Measurements from ENCODE around the gene TREM1.
"Not testable (repeated sequence)": the region's sequence is repeated elsewhere in the genome, so short reads cannot be mapped to it uniquely, and the experiment has no call there.

TREM1 gene

DNA sequence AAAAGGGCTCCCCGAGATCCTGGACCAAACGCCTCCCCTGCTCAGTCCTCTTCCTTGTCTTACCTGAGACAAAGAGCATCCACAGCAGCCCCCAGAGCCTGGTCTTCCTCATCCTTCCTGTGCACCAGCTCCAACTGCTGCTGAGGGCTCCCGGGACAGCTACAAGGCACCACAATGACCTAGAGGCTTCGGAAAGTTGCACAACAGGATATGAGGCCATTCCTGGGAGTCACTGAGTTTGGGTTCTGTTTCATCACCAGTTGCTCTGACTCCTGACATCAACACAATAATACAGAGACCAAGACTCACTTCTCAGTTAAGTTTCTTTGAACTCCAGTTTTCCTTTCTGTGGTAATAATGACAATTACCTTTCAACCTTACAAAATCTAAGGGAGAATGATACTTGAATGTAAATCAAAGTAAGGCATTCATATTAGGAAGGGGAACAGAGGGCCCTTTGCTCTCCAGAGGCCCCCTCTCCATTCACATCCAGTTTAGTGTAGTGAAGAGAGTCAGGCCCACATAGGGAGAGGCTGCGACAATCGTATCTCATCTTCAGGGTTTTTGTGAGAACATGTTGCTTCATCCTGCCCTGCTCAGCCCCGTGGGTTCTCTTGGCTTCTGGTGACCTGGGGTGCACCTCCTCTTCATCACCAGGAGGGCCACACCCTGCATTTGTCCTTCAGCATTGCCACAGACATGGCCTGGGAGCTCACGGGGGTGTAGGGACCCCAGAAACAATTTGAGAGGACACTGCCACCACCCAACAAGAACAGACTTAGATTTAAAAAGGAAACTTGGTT lies at the start of gene TREM1:
TSS of gene TREM1 (minus strand) at position 139 of the 803 bp plus-strand sequence. CDS start at position 112, 27 bp downstream.
- peak; percentile 96 for DNase-seq

DNA sequence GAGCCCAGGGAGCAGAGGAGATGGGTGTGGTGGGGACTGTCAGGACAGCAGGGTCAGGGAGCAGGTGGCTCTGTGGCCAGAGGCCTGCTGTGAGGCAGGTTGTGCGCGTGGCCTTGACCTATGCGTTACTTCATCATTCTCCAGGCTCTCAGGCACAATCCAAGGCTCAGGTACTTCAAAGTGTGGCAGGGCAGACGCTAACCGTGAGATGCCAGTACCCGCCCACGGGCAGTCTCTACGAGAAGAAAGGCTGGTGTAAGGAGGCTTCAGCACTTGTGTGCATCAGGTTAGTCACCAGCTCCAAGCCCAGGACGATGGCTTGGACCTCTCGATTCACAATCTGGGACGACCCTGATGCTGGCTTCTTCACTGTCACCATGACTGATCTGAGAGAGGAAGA lies 49.5 kb upstream of the TREM1 start:
- DNase-seq = no peak

- DNase-seq = no peak
Observed at GRCh38 chr6:41335296-41335695, 48.8 kb upstream of the TREM1 start, which contains the start of gene NCR2. Gene NCR2 (plus strand): TSS chr6:41335608. CDS start chr6:41335877, 269 bp downstream.

DNA sequence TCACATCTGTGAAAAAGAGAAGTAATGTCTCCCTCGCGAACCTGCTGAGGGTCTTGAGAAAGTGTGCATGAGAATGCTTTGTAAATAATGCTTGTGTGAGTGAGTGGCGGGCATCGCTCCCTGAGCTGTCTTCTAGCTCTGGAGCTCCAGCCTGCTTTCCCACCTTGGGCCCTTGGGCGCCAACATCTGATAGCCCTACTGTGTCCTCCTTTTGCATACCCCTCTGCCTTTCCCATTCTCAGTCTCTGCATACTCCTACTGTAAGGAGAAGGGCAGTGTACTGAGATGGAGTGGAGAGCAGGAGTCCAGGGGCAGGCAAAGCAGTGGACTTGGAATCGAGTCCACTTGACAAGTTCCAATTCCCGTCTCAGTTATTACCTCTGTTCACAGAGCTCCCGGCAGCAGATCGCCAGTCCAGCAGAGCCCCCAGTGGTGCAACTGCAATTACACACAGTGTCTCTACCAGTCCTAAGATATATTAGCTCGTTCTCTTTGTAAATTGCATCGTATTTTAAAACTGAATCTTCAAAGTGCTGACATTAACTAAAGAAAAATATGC lies 48.1 kb upstream of the TREM1 start:
- DNase-seq = no peak

DNA sequence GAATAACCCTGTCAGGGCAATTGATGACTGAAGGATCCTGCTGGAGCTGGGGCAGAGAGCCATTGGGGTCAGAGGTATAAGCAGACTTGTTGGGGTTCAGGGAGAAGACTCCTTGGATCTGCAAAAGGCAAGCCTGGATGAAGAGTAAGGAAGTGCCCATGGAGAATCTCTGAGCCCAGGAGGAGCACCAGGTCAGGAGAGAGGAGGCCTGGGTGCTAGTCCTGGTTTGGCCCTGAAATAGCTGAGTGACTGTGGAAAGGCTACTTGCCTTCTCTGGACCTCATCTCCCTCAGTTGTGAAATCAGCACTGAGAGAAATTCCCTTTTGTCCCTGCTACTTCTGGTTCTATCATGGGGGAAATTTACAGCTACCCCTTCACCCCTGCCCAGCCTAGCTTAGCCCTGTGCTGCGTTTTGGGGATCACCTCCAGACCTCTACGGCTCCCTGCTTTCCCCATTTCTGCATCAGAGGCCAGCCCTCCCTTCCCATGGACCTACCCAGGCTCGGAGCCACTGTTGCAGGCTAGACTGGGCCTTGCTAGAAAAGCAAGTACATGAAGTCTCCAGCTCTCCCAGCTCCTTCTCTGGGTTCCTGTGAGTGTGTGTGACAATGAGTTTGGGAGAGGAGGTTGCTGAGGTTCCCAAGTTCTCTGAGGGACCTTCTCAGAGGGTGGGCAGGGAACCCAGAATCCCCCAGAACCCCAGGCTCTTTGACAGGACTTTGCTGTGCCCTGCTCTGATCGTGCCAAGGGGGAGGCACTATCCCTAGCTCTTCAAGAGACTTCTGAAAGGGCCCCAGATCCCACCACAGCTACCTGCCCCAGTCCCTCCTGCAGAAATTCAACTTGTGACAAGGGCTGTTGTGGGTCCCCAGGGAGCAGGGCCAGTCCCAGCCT lies 46.6 kb upstream of the TREM1 start:
- DNase-seq = no peak

- DNase-seq = no peak
Observed at GRCh38 chr6:41332241-41332640, 45.8 kb upstream of the TREM1 start.

DNA sequence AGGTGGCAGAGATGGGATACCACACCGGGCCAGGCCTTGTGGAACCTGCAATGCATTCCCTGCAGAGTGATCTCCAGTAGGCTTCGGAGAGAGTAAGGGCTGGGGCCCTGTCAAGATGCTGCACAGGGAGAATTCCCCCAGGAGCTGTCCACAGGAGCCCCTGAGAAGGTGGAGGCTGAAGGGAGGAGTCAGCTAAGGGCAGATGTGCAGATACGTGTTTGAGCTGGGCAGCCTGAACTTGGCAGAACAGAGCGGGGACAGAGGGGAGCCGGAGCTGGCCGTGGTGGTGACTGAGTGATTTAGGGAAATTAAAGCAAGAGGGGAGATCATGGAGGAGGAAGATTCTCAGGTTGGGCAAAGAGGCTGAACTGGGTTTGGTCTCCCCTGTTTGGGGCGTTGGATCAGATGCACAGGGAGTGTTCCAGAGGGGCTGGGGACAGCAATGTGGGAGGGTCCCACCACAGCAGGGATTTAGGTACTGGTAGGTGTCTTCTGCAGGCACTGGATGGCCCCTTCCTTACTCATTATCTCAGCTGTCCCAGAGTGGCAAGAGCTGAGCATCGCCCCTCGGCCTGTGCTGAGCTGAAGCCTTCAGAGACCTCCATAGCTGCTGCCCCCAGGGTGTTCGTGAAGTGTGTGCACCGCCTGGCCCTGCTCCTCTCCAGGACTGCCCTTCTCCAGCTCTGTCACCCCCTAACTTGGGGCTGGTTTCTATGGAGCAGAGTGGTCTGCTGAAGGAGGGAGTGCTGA lies 45.1 kb upstream of the TREM1 start:
- no peak for DNase-seq

GRCh38 chr6:41327177-41327576 lies 40.7 kb upstream of the TREM1 start:
- no peak for DNase-seq

- no peak for DNase-seq
Observed at GRCh38 chr6:41326092-41326491, 39.6 kb upstream of the TREM1 start.

DNA sequence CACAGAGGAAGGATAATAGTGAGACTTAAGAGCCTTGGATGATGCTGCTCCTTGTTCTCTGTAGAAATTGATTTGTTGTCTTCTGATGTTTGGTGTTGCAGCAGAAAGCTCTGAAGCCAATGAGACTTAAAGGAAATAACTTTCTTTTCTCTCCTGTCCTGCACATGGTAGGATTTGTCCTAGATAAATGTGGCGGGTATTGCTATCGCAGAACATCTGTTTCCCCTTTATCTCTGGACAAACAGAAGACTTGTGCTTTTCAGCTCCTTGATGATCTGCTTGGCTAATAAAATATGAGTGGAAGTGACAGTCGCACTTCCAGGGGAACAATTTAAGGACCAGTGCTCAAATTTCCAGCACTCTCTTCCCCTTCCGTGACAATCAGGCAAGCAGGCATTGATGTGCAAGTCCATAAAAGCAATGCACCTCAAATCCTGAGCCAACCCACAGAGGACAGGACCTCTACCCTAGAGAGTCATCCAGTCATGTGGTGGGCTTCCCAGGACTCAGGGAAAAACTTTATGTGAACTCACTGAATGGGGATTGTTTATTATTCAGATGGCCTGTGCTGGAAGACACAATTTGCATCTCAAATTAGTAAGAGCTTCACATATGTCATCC lies 39.1 kb upstream of the TREM1 start:
- no peak for DNase-seq

DNA sequence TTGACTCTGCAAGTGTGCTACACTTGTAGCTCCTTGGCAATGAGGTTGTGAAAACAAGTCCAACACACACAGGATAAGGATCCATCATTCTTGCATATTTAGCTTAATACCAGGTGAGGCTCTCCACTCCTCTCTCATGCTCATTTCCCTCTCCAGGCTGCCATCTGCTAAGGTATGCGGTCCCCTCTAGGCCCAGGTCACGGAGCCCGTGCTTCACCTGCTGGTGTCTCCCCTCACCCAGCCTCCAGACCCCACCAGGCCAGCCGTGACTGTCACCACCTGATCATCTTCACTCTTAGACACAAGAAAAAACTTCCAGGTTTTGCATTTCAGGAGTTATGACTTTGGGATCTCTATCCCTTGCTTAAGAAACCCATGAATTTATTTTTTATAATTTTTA lies 34.7 kb upstream of the TREM1 start:
- DNase-seq = no peak

- peak; percentile 84 for DNase-seq
Observed at GRCh38 chr6:41318654-41319565, 32.4 kb upstream of the TREM1 start.

GRCh38 chr6:41318261-41318653 lies 31.8 kb upstream of the TREM1 start:
- DNase-seq = no peak

- no peak for DNase-seq
Observed at GRCh38 chr6:41315943-41316620, 29.6 kb upstream of the TREM1 start.

DNA sequence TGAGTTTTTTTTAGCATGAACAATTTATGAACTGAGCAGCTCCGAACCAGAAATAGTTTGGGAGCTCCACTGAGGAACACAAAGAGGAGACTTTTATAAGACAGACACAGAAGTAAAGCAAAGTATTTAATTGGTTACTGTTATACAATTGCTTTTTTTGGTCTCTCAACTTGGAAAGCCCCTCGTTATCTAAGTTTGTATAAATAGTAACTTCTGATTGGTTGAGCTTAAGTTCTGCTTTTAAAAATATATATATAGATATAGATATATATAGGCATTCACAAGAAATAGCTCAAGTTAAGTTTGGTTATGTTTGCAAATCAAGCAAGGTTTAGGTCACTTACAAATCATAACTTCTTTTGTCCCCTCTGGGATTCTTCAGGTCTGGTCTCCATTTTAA lies 28.7 kb upstream of the TREM1 start:
- no peak for DNase-seq

GRCh38 chr6:41306187-41306854 lies 19.8 kb upstream of the TREM1 start:
- peak; percentile 33 for DNase-seq

DNA sequence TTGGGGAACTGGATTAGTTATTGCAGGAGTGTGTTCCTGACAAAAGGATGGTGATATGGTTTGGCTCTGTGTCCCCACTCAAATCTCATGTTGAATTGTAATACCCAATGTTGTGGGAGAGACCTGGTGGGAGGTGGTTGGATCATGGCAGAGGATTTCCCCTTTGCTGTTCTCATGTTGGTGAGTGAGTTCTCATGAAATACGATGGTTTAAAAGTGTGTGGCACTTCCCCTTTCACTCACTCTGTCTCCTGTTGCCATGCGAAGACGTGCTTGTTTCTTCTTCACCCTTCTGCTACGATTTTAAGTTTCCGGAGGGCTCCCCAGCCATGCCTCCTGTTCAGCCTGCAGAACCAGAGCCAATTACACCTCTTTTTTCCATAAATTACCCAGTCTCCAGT lies 16.2 kb upstream of the TREM1 start:
- DNase-seq = peak; percentile 70

GRCh38 chr6:41298785-41299502 lies 12.5 kb upstream of the TREM1 start:
- peak; percentile 75 for DNase-seq

DNA sequence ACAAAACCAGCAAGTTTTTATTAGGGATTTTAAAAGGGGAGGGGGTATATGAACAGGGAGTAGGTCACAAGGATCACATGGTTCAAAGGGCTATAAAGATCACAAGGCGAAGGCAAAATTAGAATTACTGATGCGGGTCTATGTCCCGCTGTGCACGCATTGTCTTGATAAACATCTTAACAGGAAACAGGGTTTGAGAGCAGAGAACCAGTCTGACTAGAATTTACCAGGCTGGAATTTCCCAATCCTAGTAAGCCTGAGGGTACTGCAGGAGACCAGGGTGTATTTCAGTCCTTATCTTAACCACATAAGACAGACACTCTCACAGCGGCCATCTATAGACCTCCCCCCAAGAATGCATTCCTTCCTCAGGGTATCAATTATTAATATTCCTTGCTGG lies 10.8 kb upstream of the TREM1 start:
- DNase-seq = not testable (repeated sequence)
